HT1080 (cell line): ENCODE measurements around the gene OXER1. TPM values are rescaled to one million over a fixed set of nuclear protein-coding genes. Genes with fewer than 3 reads are reported as not detected.
"Not testable (repeated sequence)": the region's sequence is repeated elsewhere in the genome, so short reads cannot be mapped to it uniquely, and the experiment has no call there.

Source experiments
- DNase-seq: peaks from one replicate; pipeline ENCODE4 v3.0.0-alpha.2; 2015; ENCODE audit warnings: low read depth
- total RNA-seq: library from RNA; depleted of rRNA; stranded (reverse); fragments of >200 nt; shearing (Covaris generic); gene quantifications from 2 replicates; pipeline ENCODE4 v1.2.3, GENCODE V29; 2014

Gene OXER1
- total RNA-seq, 1 experiment from 2014 or later = not detected

DNA sequence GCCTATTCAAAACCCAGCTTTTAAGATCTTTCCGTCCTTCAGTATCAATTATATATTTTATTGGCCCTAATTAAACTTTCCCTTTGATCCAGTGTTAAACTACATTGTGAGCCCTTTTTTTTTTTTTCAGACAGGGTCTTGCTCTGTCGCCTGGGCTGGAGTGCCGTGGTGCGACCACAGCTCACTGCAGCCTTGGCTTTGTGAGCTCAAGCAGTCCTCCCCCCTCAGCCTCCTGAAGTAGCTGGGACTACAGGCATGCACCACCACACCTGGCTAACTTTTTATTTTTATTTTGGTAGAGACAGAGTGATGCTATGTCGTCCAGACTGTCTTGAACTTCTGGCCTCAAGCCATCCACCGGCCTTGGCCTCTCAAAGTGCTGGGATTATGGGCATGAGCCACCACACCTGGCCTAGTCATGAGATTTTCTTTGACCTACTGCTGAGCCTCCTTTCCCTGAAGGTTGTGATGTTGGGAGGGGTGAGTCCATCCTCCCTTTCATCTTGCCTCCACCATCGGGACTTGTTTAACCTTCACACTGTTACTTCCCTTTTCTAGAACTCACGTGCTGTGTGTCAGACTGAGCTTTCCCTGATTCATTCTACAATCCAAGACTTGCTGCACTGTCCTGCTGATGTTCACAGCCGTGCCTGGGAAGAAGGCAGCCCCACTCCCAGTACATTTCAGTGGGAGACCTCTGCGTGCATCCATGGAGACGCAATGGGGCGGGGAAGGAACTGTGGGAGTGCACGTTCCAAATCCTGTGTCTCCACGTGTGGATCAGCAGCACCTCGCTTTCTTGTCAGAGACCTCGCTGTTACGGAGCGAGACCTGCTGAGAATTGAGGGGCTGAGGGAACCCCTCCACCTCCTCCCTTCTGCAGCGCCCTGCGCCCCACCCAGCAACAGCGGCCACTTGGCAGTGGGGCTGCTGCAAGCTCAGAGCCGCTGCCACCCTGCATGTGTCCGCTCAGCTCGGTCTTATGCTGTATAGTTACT is 10.8 kb downstream of the OXER1 start:
- DNase-seq = no peak

DNA sequence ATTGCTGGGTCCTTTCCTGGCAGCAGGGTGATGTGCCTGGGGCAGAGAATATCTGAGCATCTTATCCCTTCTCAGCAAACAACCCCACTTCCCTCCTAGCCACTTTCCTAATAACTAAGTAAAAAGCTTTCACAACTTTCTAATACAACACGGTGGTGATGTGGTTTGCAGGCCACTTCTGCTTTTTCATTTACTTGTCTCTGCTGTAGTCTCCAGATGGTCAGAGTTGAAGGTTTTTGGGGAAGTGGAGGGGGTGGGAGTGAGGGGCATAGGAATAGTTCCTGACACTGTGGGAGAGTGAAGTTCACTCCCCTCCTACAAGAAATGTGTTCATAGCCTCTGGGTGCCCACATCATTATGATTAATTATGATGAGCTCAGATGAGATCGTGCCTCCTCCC is 11.6 kb downstream of the OXER1 start:
- DNase-seq = no peak

DNA sequence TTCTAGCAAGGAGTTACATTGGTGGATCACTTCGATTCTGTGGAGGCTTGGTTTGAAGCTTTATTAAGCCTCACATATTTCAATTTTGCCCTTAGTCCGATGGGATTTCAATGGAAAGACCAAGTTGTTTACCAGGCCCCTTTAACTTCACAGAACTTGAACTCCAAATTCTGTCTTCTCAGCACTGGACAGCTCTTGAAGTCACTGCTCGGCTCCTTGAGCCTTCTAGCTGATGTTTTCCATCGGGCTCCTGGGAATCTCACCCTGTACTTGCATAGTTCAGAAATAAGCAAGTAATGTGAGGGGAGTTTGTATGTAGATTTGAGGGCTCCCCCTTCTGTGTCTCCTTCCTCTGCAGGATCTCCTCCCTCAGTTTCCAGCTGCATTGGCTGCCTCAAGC is 15.1 kb downstream of the OXER1 start:
- DNase-seq = no peak

DNA sequence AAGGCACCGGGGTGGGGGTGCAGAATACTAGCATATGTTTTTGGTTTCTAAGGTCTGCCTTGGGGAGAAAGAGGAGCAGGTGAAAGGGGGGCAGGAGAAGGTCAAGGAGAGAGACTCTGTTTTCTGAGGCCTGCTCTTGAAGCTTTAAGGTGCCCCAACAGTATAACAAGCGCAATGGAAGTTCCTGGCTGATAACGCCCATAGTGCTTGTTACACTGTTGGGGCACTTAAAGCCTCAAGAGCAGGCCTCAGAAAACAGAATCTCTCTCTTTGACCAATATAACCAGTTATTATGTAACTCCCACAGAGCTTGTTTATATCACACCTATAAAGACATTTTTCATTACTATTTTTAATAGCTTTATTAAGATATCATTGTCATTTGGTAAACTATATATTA is 16.5 kb downstream of the OXER1 start:
- no peak for DNase-seq

DNA sequence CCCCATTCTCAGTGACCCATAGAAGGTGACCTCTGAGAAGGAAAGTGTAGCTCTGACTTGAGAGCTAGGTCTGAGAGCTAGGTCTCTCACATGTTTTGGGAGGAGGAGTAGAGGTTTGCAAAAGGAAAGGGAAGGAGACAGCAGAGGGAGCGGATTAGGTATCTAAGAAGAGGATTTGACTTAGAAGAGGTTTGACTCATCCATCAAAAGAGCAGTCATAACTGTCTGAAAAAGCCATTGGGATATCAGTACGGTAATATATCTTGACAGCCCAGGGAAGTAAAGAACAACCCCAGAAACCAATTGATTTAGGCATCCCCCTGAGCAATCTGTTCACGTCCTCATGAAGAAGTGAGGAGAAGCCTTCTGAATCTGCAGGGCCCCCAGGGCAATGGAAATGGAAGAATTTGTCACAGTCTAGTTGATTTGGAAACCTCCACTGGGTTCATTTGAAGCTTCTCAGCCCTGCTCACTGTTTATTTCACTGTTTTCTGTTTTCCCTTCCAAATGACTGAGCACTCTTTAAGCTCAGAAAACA is 19.3 kb downstream of the OXER1 start:
- no peak for DNase-seq

DNA sequence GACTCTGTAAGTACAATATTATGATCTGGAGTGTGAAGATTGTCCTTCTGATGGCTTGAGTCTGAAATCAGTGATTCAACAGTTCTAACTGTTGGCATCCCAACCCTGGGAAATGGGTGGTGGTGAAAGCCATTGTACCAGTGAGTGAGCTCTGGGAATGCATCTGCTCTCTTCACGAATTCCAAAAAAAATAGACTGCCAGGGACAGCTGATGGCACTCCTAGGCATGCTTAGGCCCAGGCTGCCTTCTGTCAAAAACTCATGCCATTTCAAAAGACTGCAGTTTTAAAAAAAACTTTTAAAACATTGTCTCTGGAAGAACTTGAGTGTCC is 20.3 kb downstream of the OXER1 start:
- no peak for DNase-seq

DNA sequence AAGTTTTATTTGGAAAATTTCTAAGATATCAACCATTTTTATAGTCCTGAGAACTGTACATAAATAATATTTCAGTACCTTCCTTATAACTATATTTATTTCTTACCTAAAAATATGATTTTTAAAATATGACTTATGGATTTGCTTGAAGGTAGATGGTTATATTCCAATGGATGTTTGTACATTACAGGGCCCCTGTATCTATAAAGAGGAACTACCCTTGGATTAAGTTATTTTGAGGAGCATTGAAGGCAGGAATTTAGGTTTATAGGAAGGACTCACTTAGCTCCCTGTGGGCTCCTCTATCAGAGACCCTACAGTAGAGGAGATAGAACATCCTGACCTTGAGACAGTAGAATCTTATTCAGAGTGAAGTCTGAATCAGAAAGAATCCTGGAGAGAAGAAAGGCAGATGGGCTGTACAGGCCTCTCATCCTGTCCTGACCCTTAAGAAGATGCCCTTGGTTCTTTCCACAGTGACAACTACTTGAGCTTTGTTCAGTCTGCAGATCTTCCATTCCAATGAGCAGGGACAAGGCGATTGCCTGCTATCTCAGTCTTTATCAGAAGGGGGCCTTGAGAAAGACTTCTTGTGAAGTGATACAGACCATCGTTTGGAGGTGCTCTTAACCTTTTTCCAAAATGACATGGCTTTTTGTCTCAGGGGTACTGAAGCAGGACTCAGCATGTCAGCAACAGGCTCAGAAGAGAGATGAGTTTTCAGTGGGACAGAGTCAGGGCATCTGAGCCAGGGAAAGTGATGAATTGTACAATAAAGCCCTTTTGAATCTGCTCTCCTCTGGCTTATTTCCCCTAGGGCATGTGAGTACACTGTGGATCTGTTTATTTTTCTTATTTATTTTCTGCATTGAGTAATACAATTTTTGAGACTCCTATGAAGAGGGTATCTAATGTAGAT is 20.9 kb downstream of the OXER1 start:
- no peak for DNase-seq

DNA sequence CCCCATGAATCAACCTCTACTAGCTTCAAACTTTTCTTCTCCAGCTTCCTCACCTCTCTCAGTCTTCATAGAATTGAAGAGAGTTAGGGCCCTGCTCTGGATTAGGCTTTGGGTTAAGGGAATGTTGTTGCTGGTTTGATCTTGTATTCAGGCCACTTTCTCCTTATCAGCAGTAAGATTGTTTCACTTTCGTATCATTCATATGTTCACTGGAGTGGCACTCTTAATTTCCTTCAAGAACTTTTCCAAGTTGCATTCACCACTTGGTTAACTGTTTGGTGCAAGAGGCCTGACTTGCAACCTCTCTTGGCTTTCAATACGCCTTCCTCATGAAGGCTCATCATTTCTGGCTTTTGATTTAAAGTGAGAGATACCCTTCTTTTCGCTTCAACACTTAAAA is 22.8 kb downstream of the OXER1 start:
- no peak for DNase-seq

DNA sequence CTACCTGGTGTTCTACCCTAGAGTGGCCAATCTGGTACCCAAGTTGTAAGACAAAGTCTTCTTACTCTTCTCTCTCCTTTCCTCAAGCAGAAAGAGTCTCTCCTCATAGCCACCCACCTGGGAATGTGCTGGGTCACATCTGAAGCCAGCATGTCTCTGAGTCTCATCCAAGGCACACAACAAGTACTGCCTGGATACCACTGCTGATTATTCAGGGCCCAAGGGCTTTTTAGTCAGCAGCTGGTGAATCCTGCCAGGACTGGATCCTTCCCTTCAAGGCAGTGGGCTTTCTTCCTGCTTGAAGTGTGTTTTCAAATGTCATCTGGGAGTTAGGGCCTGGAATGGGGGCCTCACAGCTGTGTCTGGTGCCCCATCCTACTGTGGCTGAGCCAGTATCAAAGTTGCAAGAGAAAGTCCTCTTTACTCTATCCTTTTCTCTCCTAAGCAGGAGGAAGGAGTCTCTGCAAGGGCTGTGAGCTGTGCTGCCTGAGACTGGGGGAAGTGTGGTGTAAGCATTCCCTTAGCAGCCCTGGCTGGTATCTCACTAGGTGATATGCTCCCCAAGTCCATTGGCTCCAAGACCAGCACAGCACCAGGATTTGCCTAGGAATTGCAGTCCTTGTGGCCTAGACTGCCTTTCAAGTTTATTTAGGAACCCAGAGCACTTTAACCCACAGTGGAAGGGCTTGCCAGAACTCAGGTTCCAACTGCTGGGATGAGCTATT is 27.2 kb downstream of the OXER1 start:
- no peak for DNase-seq

DNA sequence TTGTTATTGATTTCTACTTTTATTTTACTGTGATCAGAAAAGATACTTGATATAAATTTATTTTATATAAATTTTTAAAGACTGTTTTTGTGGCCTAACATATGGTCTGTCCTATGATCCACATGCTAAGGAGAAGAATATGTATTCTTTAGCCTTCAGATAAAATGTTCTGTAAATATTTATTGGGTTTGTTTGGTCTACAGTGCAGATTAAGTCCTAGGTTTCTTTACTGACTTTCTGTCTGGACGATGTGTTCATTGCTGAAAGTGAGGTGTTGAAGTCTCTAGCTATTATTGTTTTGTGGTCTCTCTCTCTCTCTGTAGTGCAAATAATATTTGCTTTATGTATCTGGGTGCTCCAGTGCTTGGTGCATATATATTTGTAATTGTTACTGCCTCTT is 30.1 kb downstream of the OXER1 start:
- DNase-seq = no peak

DNA sequence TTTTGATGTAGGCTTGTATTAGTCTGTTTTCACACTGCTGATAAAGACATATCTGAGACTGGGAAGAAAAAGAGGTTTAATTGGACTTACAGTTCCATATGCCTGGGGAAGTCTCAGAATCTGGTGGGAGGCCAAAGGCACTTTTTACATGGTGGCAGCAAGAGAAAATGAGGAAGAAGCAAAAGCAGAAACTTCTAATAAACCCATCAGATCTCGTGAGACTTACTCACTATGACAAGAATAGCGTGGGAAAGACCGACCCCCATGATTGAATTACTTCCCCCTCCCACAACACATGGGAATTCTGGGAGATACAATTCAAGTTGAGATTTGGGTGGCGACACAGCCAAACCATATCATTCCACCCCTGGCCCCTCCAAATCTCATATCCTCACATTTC is 32.6 kb downstream of the OXER1 start:
- DNase-seq = not testable (repeated sequence)

DNA sequence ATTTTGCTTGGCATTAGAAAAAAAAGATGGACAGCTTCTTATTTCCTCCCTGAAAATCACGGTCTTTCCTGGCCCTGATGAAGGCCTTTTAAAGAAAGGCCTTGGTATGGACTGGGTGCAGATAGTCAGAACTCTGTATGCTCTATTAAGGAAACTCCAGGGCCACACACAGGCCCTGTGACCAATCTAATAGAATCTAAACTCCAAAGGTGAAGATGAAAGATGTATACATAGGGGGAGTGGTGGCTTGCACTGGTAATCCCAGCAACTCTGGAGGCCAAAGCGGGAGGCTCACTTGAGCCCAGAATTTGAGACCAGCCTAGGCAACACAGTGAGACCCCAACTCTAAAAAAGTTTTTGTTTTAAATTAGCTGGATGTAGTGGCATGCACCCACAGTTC is 37.3 kb downstream of the OXER1 start:
- no peak for DNase-seq

DNA sequence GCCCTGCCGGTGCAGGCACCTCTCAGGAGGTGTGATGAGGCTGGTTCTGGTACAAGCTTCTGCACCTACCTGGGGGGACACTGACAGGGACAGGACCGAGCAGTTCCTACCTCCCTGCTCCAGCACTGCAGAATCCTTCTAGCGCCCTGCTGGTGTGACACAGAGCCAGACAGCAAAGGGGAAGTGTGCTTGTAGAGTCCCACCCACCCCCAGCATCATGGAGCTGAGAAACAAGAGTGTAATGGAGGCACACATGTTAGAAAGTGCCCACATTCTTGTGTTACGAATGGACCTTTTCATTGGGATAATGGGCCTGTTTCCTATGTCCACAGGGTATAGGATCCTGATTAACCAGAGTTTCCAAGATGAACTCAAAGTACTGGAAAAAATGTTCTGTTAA is 38.3 kb downstream of the OXER1 start:
- no peak for DNase-seq

DNA sequence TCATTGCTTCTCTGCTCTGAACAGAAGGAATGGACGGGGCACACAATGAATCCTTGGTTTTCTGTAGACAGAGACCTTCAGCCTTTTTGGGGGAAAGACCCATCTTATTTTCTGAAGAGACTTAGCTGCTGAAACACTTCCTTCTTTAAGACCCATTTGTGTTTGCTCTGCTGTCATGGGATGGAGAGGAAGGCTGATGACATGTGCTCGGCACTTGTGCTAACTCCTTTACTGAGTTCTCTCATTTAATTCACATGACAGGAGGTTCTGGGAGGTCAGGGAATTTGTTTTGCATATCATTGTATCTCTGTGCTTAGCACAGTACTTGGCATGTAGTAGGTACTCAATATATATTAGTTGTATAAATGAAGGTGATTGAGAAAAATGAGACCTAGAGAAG is 39.0 kb downstream of the OXER1 start:
- DNase-seq = no peak

DNA sequence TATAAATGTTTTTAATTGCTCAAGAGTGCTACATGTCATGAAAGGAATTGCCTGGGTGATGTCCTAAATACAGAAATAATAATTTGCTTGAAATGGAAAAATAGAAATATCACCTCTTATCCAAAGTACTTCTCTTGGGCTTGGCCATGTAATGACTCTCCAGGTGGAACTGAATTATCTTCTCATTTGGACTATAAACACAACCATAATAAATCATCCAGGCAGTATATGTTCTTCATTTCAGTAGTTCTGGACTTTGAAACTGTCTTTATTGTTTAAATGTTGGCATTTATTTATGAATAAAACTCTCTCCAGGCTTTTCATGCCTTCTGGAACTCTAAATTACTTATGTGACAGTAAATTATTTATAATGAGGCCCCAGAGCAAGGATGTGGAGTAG is 40.5 kb downstream of the OXER1 start:
- no peak for DNase-seq

DNA sequence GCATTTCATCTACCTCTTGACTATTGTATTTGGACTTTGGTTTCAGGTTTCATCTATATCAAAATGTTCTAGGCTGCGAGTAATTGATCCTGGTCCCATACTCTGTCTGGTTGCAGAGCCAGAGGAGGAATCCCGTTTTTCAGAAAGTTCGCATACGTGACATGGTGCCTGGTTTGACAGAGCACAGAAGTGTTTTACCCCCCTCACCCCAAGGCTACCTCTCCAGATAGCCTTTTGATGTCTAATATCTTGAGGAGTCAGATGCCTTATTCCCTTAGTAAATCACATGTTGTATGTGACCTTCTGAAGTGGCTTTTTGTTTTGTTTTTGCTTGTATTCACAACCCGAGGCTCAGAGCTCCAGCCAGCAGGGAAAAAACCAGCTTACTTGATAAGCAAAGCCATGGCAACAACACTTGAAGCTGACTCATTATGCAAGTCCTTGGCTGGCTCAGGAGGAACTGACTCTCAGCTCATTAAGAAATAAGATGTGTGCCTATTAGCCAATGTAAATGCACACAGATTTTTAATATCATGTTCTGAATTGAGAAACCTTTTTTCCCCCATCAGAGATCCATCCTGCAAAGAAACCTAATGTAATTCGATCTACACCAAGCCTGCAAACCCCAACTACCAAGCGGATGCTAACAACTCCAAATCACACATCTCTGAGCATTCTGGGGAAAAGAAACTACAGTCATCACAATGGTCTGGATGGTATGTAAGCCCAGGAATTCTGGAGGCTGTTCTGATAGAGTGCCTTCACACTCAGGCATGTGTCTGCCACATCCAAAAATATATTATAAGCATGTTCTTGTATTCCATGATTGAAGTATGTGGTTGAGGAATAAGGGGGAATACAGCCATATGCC is 41.4 kb downstream of the OXER1 start:
- DNase-seq = peak; percentile 67

DNA sequence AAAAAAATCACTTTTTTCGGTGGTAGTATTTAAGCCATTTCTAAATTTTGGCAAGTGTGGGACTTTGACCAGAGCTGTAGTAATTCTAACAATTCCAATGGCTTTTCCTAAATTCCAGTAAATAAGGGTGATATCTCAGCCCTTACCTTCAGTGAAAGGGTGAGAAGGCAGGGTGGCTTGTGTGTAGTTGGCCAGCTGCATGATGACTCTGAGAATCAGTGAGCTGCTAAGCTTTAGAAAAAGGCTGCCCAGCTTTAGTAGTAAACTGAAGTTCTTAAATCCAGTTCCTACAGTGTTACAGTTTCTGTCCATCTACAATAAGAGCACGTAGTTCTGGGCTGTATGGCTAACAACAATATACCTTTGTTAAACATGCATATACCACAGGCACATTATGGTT is 42.0 kb downstream of the OXER1 start:
- no peak for DNase-seq

DNA sequence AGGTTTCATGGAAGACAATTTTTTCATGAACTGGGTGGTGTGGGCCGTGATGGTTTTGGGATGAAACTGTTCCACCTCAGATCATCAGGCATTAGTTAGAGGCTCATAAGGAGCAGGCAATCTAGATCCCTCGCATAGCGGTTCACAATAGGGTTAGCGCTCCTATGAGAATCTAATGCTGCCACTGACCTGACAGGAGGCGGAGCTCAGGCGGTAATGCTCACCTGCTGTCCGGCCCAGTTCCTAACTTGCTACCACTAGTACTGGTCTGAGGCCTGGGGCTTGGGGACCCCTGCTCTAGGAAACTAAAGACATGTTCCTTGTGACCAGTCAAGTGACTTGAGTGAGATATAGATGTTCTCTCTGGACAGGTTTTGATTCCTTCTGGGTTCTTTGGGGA is 49.2 kb downstream of the OXER1 start:
- no peak for DNase-seq

DNA sequence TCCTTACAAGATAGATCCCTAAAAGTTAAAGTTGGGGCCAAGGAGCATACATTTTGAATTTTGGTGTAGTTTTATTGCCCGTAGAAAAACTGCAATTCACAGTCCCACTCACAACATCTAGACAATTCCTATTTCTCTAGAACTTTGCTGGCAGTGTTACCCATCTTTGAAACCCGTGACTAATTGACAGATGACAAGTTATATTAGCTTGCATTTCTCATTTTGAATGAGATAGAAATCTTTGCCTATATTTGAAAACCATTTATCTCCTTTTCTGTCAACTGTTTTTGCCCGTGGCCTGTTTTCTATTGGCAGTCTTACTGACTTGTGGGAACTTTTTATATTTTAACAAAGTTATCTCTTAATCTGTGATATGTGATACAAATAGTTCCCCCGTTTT is 50.0 kb downstream of the OXER1 start:
- no peak for DNase-seq

DNA sequence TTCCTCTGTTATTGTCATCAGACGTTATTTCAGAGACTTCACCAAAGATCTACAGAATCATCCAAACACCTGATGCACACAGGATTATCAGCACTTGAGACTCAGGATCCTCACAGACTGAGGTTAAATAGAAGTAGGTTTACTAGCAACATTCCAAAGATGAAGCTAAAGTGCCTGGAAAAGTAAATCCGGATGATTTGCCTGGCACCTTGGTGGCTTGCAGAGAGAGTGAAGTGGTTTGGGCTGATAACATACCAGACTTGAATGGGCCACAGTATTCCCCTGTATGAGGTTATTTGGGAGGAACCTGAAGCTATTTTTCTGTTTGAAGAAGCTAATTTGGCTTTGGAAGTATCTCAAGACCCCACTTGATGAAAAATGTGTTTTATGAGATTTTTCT is 51.0 kb downstream of the OXER1 start:
- DNase-seq = no peak
